ENCODE measurements around the gene MYF5. TPM values are rescaled to one million over a fixed set of nuclear protein-coding genes. Genes with fewer than 3 reads are reported as not detected.

MYF5 gene
- total RNA-seq, 1 donor from 2014 or later, result 7.5 TPM

DNA sequence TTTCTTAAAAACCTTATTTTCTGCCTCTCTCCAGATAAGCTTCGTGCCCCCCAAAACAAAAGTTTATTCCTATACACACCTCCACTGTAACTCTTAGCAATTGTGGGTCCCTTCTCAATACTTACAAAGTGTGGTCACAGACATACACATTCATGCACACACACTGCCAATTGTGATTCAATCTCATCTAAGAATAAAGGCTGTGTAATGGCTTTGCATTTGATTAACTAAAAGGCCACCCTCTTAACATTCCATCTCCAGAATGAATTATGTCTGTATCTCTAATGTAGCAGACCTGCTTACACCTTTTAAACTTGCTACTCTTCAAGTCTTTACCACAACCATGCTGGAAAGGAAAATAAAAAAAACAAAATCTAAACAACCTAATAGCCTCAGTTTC lies 49.5 kb downstream of the MYF5 start:
- no peak for DNase-seq (ENCODE audit: low spot score)

DNA sequence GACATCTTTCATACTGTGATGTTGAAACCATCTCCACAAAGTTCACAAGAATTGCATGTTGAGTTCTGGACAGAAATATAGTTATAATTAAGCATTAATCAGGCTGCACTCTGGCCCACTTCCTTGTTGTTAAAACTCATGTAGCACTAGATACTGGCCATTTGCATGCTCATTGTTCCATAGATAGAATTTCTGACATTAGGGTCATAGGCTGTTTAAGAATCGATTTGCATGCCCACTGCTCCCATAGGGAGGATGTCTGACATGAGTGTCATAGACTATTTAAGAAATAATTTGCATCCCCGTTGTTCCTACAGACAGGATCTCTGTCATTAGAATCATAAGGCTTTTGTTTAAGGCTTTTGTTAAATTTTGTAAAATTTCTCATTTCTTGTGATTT lies 50.2 kb downstream of the MYF5 start:
- DNase-seq (ENCODE audit: low spot score), result no peak

Other genes starting within 250 kb of the MYF5 start
- not detected for gene MYF6, start 9.3 kb upstream of the MYF5 start, total RNA-seq (ENCODE audit: insufficient read depth, low replicate concordance)
- 23.4 TPM for gene LIN7A, start 221.0 kb downstream of the MYF5 start, total RNA-seq (ENCODE audit: insufficient read depth, low replicate concordance)